ENCODE data around the gene UMODL1. TPM values are rescaled to one million over a fixed set of nuclear protein-coding genes. Genes with fewer than 3 reads are reported as not detected.

Gene UMODL1
- total and polyA plus RNA-seq, 10 of the 15 experiments (the other 5 are each of a cell fraction or from before 2014, with no cell fraction given): 0.01 to 0.11 (median 0.03) TPM; not detected in 5

GRCh38 chr21:42187976-42188653, 117.0 kb downstream of the UMODL1 start (continued):
- TF ChIP-seq, protein P1, sequence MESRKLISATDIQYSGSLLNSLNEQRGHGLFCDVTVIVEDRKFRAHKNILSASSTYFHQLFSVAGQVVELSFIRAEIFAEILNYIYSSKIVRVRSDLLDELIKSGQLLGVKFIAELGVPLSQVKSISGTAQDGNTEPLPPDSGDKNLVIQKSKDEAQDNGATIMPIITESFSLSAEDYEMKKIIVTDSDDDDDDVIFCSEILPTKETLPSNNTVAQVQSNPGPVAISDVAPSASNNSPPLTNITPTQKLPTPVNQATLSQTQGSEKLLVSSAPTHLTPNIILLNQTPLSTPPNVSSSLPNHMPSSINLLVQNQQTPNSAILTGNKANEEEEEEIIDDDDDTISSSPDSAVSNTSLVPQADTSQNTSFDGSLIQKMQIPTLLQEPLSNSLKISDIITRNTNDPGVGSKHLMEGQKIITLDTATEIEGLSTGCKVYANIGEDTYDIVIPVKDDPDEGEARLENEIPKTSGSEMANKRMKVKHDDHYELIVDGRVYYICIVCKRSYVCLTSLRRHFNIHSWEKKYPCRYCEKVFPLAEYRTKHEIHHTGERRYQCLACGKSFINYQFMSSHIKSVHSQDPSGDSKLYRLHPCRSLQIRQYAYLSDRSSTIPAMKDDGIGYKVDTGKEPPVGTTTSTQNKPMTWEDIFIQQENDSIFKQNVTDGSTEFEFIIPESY (IDR thresholded peaks at IDR 0.05): no peak
- TF ChIP-seq SMARCA5 (IDR thresholded peaks at IDR 0.05) (no peak), ETV6 (conservative IDR thresholded peaks at IDR 0.05 in 1 of 2, IDR thresholded peaks at IDR 0.05 in 1 of 2; ENCODE audit: borderline replicate concordance in 1 of 2, low read depth in 1 of 2) (peak in 1 of 2 experiments; percentile 85; a peak in 2 of 4 replicates), SUPT20H (IDR thresholded peaks at IDR 0.05; ENCODE audit: borderline replicate concordance, control insufficient read depth, low read depth, low read length) (no peak), MEF2A (IDR thresholded peaks at IDR 0.05; ENCODE audit: insufficient read depth, low read depth, low read length) (no peak), SMAD1 (IDR thresholded peaks at IDR 0.05; ENCODE audit: low read depth, partially characterized antibody) (no peak), MYC (IDR thresholded peaks at IDR 0.05; ENCODE audit: insufficient read depth, insufficient read length, insufficient replicate concordance, low read length, severe bottlenecking) (no peak), RUNX3 (IDR thresholded peaks at IDR 0.05; ENCODE audit: low read length) (peak; percentile 95), MEF2B (IDR thresholded peaks at IDR 0.05; ENCODE audit: partially characterized antibody, poor library complexity, severe bottlenecking) (no peak), TBL1XR1 (IDR thresholded peaks at IDR 0.05; ENCODE audit: low read depth, low read length) (no peak), SMAD5 (IDR thresholded peaks at IDR 0.05; ENCODE audit: low read depth) (no peak), IKZF1 (conservative IDR thresholded peaks at IDR 0.05) (peak; percentile 60), HDAC2 (IDR thresholded peaks at IDR 0.05) (no peak), E2F8 (IDR thresholded peaks at IDR 0.05; ENCODE audit: low read depth, partially characterized antibody) (no peak), CUX1 (IDR thresholded peaks at IDR 0.05; ENCODE audit: insufficient replicate concordance, low read depth, low read length) (no peak), ZNF207 (IDR thresholded peaks at IDR 0.05; ENCODE audit: borderline replicate concordance) (no peak), ELK1 (IDR thresholded peaks at IDR 0.05; ENCODE audit: low read depth, low read length) (0 out of 2 replicates have a peak, but pooled peaks have one; percentile 38), BRCA1 (IDR thresholded peaks at IDR 0.05; ENCODE audit: low read depth, low read length) (no peak), ZBED1 (IDR thresholded peaks at IDR 0.05; ENCODE audit: borderline replicate concordance) (no peak)

Measured in GM12878 (cell line).